HG03196 (cell line): ENCODE measurements around the gene PFN1.

Source experiments
- ATAC-seq: cut with Tn5 transposase; IDR thresholded peaks from one replicate; pipeline ENCODE4 v1.9.1; 2021; ENCODE audit not compliant: unreplicated experiment

Gene PFN1

GRCh38 chr17:4897198-4897687 lies 51.1 kb downstream of the PFN1 start:
- ATAC-seq = no peak

- ATAC-seq = no peak
These were observed 51.8 kb downstream of the PFN1 start for GRCh38 chr17:4896332-4897197.

DNA sequence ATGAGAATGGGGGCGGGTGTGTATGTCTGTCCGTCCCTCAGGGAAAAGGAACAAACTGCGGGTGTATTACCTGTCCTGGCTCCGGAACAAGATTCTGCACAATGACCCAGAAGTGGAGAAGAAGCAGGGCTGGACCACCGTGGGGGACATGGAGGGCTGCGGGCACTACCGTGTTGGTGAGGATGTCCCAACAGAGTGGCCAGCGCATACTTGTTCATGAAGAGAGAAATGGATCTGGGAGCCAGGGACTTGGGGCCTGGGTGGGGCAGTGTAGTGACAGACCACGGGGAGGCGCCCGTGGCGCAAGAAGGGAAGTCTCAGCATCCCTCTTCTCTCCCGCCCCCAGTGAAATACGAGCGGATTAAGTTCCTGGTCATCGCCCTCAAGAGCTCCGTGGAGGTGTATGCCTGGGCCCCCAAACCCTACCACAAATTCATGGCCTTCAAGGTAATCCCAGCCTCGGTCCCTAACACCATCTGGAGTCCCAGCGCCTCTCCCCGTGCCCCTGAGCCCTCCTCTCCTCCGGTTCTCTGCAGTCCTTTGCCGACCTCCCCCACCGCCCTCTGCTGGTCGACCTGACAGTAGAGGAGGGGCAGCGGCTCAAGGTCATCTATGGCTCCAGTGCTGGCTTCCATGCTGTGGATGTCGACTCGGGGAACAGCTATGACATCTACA lies 52.5 kb downstream of the PFN1 start:
- ATAC-seq = no peak
